ENCODE data around the gene VDAC1.
A peak's percentile ranks its signal among the peaks of the same experiment; 100 is the strongest.
"Not testable (repeated sequence)": the region's sequence is repeated elsewhere in the genome, so short reads cannot be mapped to it uniquely, and the experiment has no call there.

Gene VDAC1

GRCh38 chr5:133994297-133994989, 10.3 kb downstream of the VDAC1 start:
- no peak for DNase-seq

GRCh38 chr5:133993185-133993936, 11.4 kb downstream of the VDAC1 start:
- no peak for DNase-seq

DNA sequence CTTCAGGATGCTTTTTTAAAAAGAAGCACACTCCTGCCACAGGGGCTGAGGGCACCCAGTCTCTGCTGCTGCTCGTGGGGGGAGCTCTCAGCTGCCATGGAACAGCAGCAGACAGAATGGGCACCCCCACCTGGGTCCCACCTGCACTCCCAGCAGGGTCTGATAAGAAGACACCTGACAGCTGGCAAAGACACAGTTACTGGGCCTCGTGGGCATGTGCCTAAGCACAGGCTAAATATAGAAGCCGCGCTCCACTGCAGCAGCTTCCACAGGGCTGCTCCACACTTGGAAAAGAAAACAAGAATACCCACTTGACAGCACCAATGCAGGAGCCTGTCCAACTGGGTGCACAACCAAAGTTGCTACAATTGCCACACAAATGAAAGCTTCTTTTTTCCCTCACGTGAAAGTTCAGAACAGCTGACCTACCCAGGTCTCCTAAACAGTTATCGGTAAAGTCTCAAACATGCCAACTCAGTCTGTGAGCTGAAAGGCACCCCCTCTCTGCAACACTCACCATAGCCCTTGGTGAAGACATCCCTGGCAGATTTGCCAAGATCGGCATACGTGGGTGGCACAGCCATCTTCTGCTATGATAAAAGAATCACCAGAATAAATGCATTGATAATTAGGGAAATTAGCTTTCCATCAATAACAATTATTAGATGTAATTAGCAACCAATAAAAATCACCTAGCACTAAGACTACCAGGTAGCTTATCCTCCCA, 12.2 kb downstream of the VDAC1 start:
- no peak for DNase-seq

DNA sequence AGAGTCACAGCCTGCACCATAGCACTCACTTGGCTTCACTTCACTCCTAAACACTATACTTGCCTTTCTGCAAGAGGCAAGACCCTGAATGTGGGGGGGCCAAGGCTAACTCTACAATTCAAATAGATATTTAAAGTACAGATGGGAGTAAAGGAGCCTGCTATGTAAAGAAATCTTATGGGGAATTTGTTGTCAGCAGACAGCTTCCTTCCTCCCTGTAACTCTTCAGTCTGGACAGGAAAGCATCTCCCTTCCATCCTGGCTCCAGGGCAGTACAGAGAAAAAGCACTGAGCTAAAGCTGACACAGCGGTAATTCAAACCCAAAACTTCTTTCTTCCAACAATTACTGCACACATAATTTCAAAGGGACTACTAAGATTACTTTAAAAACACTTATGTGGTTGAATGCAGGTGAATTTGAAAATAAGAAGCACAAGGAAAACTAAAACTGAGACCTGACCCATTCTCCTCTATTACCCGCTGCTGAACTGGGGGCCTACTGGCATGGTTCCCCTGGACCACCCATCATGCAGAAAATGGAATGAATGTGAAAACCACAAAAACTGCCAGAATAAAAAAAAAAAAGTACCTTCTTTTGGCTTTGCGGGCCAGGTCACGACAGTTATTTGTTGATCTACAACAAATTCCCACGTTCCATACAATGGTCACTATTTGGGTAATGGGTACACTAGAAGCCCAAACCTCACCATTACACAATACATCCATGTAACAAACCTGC, 13.4 kb downstream of the VDAC1 start:
- no peak for DNase-seq

DNA sequence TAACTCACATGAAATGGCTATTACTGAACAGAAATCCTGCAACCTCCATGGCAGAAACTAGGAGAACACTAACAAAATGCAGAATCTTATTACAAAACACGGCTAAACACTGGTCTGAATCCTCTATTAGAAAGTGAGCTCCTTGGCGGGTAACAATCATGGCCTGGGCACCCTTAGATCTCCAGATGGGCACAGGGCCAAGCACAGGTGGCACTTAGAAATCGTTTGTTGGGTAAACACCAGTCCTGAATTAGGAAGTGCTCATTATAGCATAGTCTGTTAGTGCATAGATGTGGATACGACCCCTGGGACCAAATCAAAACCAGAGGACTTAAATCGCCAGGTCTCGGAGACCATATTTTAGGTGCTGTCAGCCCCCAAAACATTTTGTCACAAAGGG, 14.4 kb downstream of the VDAC1 start:
- DNase-seq, result no peak

DNA sequence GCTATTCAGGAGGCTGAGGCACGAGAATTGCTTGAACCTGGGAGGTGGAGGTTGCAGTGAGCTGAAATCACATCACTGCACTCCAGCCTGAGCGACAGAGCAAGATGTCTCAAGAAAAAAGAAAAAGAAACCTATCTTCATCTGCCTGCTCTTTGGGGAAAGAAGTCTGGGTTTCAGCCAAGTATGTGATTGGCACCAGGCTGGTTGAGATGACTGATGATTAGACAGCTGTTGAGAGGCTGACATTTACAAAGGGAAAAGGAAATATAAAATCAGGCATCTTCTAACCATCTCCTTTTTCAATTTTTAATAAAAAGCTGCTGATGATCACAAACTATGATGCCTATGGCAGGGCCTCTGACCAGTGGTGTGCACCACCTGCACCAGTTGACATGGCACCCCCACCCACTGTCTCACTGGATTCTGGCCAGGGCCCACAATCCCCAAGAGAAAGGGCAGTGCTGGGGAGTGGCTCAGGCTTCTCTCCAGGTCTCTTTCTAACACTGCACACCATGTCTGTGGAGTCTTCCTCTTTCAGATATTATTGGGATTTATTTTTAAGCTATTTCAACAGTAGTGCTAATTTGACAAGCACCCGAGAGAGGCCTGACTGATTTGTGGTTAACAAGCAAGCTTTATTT, 19.1 kb downstream of the VDAC1 start:
- DNase-seq, result no peak

GRCh38 chr5:133983674-133984073, 21.1 kb downstream of the VDAC1 start:
- no peak for DNase-seq

DNA sequence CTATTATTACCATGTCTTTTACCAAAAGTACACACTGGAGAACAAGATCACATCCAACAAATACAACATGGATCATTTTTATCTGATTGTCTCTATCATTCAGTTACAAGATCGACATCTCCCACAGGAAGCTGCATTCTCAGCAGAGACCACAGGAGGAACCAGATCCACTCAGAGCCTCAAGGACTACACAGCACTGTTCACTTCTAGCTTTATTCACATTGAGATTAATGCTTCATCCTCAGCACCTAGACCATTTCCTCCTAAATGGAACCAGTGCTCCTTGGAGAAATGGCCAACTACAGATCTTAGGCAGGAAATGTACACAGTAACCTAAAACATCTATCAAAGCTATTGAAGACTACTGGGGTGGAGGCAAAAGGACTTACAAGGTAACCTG, 23.1 kb downstream of the VDAC1 start:
- no peak for DNase-seq

- no peak for DNase-seq
These were observed 24.1 kb downstream of the VDAC1 start for GRCh38 chr5:133980652-133981051.

DNA sequence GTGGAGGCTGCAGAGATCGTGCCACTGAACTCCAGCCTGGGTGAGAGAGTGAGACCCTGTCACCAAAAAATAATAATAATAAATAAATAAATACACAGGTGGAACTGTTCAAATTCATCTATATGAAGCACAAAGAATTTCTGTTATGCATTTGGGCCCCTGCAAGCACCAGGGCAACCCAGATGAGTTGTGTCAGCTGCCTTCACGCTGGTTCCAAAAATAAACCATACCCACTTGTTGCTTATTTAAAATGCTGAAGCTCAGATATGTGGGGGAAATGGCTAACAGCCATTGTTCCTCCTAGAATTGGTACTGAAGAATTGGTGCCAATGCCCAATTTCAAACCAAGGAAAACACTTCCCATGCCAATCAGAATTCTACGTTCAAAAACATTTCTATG, 25.8 kb downstream of the VDAC1 start:
- DNase-seq, result no peak

DNA sequence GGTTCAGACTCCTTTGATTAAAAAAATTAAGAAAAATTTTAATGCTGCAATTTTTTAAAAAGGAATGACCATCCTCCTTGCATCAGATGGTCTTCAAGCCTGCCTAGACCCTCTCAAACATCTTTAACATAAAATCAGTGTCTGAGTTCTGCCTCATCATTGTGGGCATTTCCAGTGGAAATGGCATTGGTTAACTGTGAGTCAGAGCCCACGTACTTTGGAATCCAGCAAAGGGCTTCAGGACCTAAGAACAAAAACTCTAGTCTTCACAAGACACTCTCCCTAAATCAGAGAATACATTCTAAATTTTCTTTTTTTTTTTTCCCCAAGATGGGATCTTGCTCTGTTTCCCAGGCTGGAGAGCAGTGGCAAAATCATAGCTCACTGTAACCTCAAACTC, 26.9 kb downstream of the VDAC1 start:
- peak; percentile 63 to 67 for DNase-seq

DNA sequence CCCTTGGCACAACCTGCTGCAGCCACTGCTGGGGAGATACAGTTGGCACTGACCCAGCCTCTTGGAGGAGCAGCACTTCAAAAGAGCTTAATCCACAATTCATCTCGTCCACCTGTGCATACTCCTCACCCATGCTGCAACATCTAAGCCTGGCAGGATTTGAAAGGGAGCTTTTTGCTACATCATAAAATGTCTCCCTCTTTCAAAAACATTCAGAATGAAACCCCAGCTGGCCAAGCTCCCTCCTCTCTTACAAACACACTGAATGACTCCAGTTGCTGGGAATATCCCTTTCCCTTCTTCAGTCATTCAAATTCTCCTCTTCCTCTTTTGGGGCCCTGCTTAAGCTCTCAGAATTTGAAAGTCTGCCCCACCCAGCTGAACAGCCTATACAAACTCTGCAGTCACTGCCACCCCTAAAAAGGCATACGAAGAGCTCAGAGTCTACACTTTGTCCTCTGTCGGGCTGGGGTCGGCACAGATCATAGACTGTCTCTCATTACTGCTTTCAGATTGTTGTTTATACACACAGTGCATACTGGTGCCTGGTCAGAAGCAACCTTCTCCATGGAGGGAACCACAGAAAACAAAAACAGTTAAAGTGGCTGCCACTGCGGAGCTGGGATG, 27.5 kb downstream of the VDAC1 start:
- DNase-seq, result peak; percentile 70 to 75

DNA sequence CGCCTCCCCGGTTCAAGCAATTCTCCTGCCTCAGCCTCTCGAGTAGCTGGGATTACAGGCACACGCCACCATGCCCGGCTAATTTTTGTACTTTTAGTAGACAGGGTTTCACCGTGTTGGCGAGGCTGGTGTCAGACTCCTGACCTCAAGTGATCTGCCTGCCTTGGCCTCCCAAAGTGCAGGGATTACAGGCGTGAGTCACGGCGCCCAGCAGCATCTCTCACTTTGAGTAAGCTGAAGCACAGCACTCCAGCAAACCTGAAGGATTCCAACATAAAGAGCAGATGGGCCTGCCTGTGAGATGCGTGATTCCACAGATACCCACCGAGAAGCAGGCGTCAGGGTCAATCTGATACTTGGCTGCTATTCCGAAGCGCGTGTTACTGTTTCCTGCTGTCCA, 29.2 kb downstream of the VDAC1 start:
- DNase-seq, result not testable (repeated sequence)

GRCh38 chr5:133974142-133974541, 30.6 kb downstream of the VDAC1 start:
- DNase-seq, result no peak

- DNase-seq, result peak; percentile 20 to 30
These were observed 34.4 kb downstream of the VDAC1 start for GRCh38 chr5:133970325-133970909.

DNA sequence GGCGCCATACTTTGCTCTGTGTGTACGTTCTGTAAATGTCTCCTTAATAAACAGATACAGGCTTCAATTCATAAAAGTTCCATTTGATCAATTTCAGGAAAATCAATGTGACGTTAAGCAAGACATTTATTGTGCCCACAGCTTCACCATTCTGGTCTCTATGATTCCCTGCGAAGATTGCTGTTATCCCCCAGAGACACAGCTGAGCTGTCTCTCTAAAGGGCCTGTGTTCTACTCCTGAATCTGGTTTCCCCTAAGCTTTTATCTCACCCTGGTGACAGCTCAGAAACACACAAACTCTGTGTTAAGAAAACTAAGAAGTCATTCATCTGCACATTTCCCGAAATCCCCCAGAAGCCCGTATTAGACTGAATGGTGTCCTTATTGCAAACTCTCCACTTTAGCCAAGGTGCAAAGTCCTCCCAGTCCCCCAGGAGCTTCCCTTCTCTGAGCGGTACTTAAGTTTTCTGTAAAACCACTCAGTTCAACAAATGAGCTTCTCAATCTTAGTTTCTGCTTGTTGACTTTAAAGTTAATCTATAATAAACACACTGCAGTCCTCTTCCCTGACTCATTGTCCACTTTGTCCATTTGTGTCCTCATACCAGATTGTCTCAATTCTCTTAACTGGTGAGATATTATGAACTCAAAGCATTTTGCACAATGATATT, 35.0 kb downstream of the VDAC1 start:
- DNase-seq, result no peak

DNA sequence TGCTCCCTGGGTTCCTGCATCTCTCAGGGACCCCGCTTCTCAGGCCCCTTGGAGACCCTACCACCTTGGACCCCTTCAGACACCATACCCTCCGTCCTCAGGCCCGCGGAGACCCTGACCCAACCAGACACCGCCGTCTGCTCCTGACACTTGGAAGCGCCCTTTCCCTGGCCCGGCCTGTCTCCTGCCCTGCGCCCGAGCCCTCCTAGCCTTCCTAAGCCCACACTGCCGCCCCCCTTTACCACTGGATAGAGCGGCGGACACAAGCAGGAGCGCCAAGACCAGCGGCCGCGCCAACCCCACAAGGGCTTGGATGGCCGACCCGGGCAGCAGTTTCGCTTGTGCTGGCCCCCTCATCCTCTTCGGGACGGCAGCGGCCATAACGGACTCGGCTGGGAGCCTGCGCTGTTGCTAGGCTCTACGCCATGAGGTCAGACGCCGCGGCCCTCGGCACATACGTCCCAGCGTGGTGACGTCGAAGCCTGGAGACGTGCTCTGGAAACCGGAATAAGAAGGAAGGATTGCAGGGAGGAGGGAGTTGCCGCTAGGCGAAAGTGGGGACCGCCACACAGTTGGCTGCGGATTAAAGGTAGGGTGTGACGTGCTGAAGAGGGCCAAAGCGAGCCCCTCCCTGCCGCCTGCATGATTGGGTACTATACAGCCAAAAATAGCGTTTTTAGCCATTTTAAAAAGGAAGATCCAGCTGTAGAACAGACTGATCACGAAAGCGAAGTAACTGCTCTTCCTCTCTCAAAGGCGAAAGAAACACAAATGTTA, 36.4 kb downstream of the VDAC1 start, which contains the start of gene C5orf15:
Gene C5orf15, minus strand, starts transcription at position 422 of the 777 bp plus-strand sequence. Its CDS starts 41 bp downstream, at position 381.
- DNase-seq, result peak; percentile 97 to 98

GRCh38 chr5:133967698-133968203, 37.0 kb downstream of the VDAC1 start:
- DNase-seq, result peak; percentile 84 to 88

GRCh38 chr5:133967124-133967523, 37.7 kb downstream of the VDAC1 start:
- DNase-seq, result no peak

GRCh38 chr5:133966090-133966489, 38.7 kb downstream of the VDAC1 start:
- no peak for DNase-seq
